Measurements from ENCODE around the gene STX10.

GRCh38 chr19:13187419-13187818, 37.2 kb upstream of the STX10 start:
- TF ChIP-seq CTCF (IDR thresholded peaks at IDR 0.05) (no peak), RFX5 (IDR thresholded peaks at IDR 0.05; ENCODE audit: low read length) (no peak), REST (IDR thresholded peaks at IDR 0.05; ENCODE audit: low read depth, low read length) (no peak), GABPA (IDR thresholded peaks at IDR 0.05; ENCODE audit: low read depth) (no peak), FOXM1 (IDR thresholded peaks at IDR 0.05; ENCODE audit: low read depth) (no peak), NRF1 (IDR thresholded peaks at IDR 0.05; ENCODE audit: low read depth, low read length) (no peak), TEAD4 (IDR thresholded peaks at IDR 0.05; ENCODE audit: borderline replicate concordance, insufficient read depth) (no peak), RXRA (IDR thresholded peaks at IDR 0.05; ENCODE audit: borderline replicate concordance, low read depth) (no peak)
